ENCODE data around the gene MOB4.
A peak's percentile ranks its signal among the peaks of the same experiment; 100 is the strongest.
"Not testable (repeated sequence)": the region's sequence is repeated elsewhere in the genome, so short reads cannot be mapped to it uniquely, and the experiment has no call there.

The MOB4 gene

DNA sequence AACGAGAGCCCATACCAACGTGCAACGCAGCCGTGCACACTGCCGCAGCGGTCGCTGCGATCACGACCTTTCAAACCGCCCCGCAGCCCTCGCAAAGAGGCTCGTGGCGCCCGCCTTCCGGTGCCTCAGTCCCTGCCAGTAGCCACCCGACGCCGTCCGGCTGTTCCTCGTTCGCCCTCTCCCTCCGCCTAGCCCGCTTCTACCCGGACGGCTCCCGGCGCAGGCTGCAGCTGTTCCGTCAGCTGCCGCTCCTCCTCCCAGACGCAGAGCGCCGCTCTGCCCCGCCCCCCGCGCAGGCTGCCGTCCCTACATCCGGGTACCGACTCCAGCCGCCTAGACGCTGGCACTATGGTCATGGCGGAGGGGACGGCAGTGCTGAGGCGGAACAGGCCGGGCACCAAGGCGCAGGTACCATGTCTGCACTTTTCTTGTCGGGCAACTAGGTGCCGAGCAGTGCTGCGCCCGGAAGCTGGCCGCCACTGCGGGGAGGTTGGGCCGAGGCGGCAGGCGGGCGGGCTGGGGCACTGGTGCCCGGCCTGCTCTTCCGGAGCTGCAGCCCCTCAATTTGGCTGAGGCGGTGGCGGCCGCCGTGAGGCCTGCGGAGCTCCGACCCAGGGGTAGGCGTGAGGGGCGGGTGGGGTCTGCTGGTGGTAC, at the start of gene MOB4:
MOB4 (plus strand) TSS at position 328 of the 654 bp plus-strand sequence; CDS start at position 349, 21 bp downstream.
- TF ChIP-seq CTCF (conservative IDR thresholded peaks at IDR 0.05) = no peak
- peak within 1 kb of the TSS; percentile 98 for H3K27ac ChIP-seq

DNA sequence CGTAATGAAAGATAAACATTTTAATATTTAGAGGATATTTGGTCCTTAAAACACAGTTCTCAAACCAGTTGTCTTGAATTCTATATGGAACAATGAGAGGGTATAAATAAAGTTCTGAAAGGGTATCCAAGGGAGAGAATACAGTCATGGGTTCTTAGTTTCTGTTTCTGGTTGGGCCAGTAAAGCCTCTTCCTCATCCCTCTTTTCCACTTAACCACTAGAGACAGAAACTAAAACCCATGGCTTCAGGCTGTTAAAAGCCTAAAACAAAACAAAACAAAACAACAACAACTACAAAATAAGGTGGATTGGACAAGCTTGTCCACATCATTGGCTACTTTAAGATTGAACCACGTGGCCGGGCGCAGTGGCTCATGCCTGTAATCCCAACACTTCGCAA, 43.7 kb upstream of the MOB4 start:
- H3K27ac ChIP-seq = no peak overlapping the region

DNA sequence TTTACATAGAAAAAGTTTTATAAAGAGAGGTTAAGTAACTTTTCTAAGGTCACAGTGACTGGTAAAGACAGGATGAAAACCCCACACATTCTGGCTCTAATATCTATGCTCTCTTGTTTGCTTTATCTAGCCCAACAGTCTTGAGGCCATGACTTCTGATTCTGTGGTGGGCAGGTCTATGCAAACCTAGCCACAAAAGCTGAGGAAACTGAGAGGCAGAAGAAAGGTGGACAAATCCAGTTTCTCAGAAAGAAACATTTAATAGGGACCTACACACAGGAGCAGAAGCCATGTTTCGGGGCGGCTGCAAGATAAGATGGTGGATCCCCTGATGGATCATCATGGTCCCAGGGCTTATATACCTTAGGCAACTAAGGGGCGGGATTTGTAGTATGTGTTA, 38.1 kb upstream of the MOB4 start:
- TF ChIP-seq CTCF (conservative IDR thresholded peaks at IDR 0.05) = no peak

More for the DNA sequence above, 43.7 kb upstream of the MOB4 start:
- no peak for TF ChIP-seq CTCF (conservative IDR thresholded peaks at IDR 0.05)

DNA sequence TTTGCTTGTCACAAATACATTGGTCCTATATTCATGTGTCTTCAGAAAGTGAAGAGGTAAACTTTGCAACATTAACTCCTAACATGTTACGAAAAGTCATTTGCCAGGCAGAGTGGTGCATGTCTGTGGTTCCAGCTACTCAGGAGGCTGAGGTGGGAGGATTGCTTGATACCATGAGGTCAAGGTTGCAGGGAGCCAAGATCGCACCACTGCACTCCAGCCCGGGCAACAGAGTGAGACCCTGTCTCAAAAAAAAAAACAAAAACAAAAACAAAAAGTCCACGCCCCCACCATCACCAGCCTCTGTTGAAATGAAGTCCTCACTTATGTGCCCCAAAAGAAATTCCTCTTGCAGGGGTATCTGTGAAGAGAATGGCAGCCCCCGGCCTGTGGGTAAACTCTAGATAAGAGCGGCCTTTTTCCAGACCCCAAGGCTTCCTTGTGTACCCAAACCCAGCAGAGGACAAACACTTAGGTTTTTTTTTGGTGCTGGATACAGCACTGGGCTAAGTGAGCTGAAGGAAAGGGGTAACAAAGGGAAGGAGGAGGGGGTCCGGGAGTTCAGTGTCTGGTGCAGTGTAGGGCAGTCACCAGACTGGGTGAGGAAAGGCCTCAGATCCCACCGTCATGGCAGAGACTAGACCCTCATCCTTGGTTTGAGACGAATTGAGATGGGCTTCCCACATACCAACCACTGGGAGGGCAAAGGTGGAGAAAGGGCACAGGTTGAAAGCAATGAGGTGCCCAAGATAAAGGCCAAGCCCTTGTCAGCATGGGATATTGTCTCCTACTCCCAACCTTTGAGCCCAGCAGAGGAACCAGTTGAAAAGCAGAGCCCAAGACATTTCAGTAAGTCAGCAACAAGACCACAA, 35.5 kb upstream of the MOB4 start:
- TF ChIP-seq CTCF (conservative IDR thresholded peaks at IDR 0.05) = no peak
- no peak overlapping the region for H3K27ac ChIP-seq

More for the DNA sequence above, 38.1 kb upstream of the MOB4 start:
- no peak overlapping the region for H3K27ac ChIP-seq

GRCh38 chr2:197484248-197484647, 31.6 kb upstream of the MOB4 start:
- not testable (repeated sequence) for H3K27ac ChIP-seq

GRCh38 chr2:197486175-197486574, 29.7 kb upstream of the MOB4 start:
- TF ChIP-seq CTCF (conservative IDR thresholded peaks at IDR 0.05) = no peak
- no peak overlapping the region for H3K27ac ChIP-seq

- H3K27ac ChIP-seq = no peak overlapping the region; the same call in 1 of the 2 replicates
- no peak for TF ChIP-seq CTCF (conservative IDR thresholded peaks at IDR 0.05)
These were observed 28.5 kb upstream of the MOB4 start for GRCh38 chr2:197487385-197487784.
